H9 (cell line): ENCODE data around the gene SERBP1. TPM values are rescaled to one million over a fixed set of nuclear protein-coding genes. Genes with fewer than 3 reads are reported as not detected.

Experiments
- DNase-seq: peaks from one replicate; pipeline ENCODE4 v3.0.0-alpha.2; 2017
- H2AFZ ChIP-seq: one replicate; pipeline ENCODE4 v1.6.1; 2013; ENCODE audit warnings: mild to moderate bottlenecking, low read length, control low read depth, moderate library complexity
- H2AK5ac ChIP-seq: 2 replicates; pipeline ENCODE4 v1.6.1; 2013; ENCODE audit warnings: low read length, control low read depth, mixed read lengths; ENCODE audit not compliant: insufficient read length
- H2BK120ac ChIP-seq: one replicate; pipeline ENCODE4 v1.6.1; 2013; ENCODE audit warnings: low read depth, mild to moderate bottlenecking, low read length, control low read depth, inconsistent platforms; ENCODE audit not compliant: poor library complexity, severe bottlenecking
- H2BK12ac ChIP-seq: 2 replicates; pipeline ENCODE4 v1.6.1; 2013; ENCODE audit warnings: low read length, control low read depth, mixed read lengths, low read depth; ENCODE audit not compliant: insufficient read length
- H2BK15ac ChIP-seq: 2 replicates; pipeline ENCODE4 v1.6.1; 2013; ENCODE audit warnings: low read depth, low read length, control low read depth
- H2BK20ac ChIP-seq: one replicate; pipeline ENCODE4 v1.6.1; 2013; ENCODE audit warnings: low read depth, mild to moderate bottlenecking, low read length, control low read depth, inconsistent platforms; ENCODE audit not compliant: poor library complexity, severe bottlenecking
- H2BK5ac ChIP-seq: 2 replicates; pipeline ENCODE4 v1.6.1; 2013; ENCODE audit warnings: low read length, control low read depth, mixed read lengths; ENCODE audit not compliant: insufficient read length
- H3K14ac ChIP-seq: 2 replicates; pipeline ENCODE4 v1.6.1; 2013; ENCODE audit warnings: low read length, control low read depth; ENCODE audit not compliant: insufficient read depth
- H3K18ac ChIP-seq: 2 replicates; pipeline ENCODE4 v1.6.1; 2013; ENCODE audit warnings: low read depth, mild to moderate bottlenecking, mixed read lengths, low read length, control low read depth; ENCODE audit not compliant: insufficient read length
- H3K23ac ChIP-seq: 2 replicates; pipeline ENCODE4 v1.6.1; 2013; ENCODE audit warnings: low read length, control low read depth, mixed read lengths, low read depth; ENCODE audit not compliant: insufficient read length
- H3K23me2 ChIP-seq: 2 replicates; pipeline ENCODE4 v1.6.1; 2013; ENCODE audit warnings: low read depth, mild to moderate bottlenecking, mixed read lengths, low read length, control low read depth; ENCODE audit not compliant: insufficient read length, poor library complexity, severe bottlenecking
- H3K27ac ChIP-seq: 2 replicates; pipeline ENCODE4 v1.5.1; 2013; ENCODE audit warnings: low read length, control low read depth, mixed read lengths, low read depth; ENCODE audit not compliant: insufficient read length
- H3K27me3 ChIP-seq: 2 replicates; pipeline ENCODE4 v1.6.1; 2013; ENCODE audit warnings: low read length, control low read depth, inconsistent platforms; ENCODE audit not compliant: insufficient read depth
- H3K4ac ChIP-seq: 2 replicates; pipeline ENCODE4 v1.6.1; 2013; ENCODE audit warnings: low read depth, mild to moderate bottlenecking, control low read depth, inconsistent platforms, low read length, moderate library complexity
- H3K4me1 ChIP-seq: 2 replicates; pipeline ENCODE4 v1.6.1; 2013; ENCODE audit warnings: low read length, control low read depth, inconsistent platforms; ENCODE audit not compliant: insufficient read depth
- H3K4me2 ChIP-seq: 2 replicates; pipeline ENCODE4 v1.6.1; 2013; ENCODE audit warnings: low read length, control low read depth, mixed read lengths; ENCODE audit not compliant: insufficient read length, insufficient read depth
- H3K56ac ChIP-seq: 2 replicates; pipeline ENCODE4 v1.6.1; 2013; ENCODE audit warnings: low read depth, mild to moderate bottlenecking, mixed read lengths, low read length, control low read depth; ENCODE audit not compliant: insufficient read length
- H3K79me1 ChIP-seq: 2 replicates; pipeline ENCODE4 v1.6.1; 2013; ENCODE audit warnings: low read depth, mild to moderate bottlenecking, moderate library complexity, low read length, control low read depth, inconsistent platforms; ENCODE audit not compliant: insufficient read depth, poor library complexity, severe bottlenecking
- H3K79me2 ChIP-seq: 2 replicates; pipeline ENCODE4 v1.6.1; 2013; ENCODE audit warnings: low read length, control low read depth, inconsistent platforms; ENCODE audit not compliant: insufficient read depth
- H3K9ac ChIP-seq: 2 replicates; pipeline ENCODE4 v1.6.1; 2013; ENCODE audit warnings: low read length, control low read depth, mixed read lengths; ENCODE audit not compliant: insufficient read length; ENCODE audit errors: extremely low read depth
- H3K9me3 ChIP-seq: one replicate; pipeline ENCODE4 v1.6.1; 2013; ENCODE audit warnings: low read depth, low read length, inconsistent platforms; ENCODE audit not compliant: control insufficient read depth
- H3T11ph ChIP-seq: one replicate; pipeline ENCODE4 v1.6.1; 2013; ENCODE audit warnings: mild to moderate bottlenecking, low read length, control low read depth, inconsistent platforms
- H4K20me1 ChIP-seq: one replicate; pipeline ENCODE4 v1.6.1; 2013; ENCODE audit not compliant: control insufficient read depth, insufficient read length, insufficient read depth
- H4K5ac ChIP-seq: 2 replicates; pipeline ENCODE4 v1.6.1; 2013; ENCODE audit warnings: low read depth, mild to moderate bottlenecking, mixed read lengths, low read length, control low read depth; ENCODE audit not compliant: insufficient read length
- H4K8ac ChIP-seq: replicated peaks from 2 replicates; pipeline ENCODE4 v1.6.1; 2013; ENCODE audit warnings: low read length, control low read depth, mixed read lengths, low read depth; ENCODE audit not compliant: insufficient read length
- H4K91ac ChIP-seq: 2 replicates; pipeline ENCODE4 v1.6.1; 2013; ENCODE audit warnings: low read depth, mild to moderate bottlenecking, moderate library complexity, mixed read lengths, low read length, control low read depth; ENCODE audit not compliant: insufficient read length
- H3K27ac Mint-ChIP-seq, 3 experiments: 2 replicates in 2 of 3; 3 replicates in 1 of 3; pipeline ENCODE4 v1.8.0; 2020 to 2021; ENCODE audit warnings: mixed read lengths in 3 of 3, mild to moderate bottlenecking in 1 of 3, moderate library complexity in 1 of 3
- H3K27me3 Mint-ChIP-seq: 2 replicates; pipeline ENCODE4 v1.8.0; 2021; ENCODE audit warnings: low read depth, mild to moderate bottlenecking, moderate library complexity, mixed read lengths
- H3K36me3 Mint-ChIP-seq, 3 experiments: 2 replicates in 2 of 3; 3 replicates in 1 of 3; pipeline ENCODE4 v1.8.0; 2020 to 2021; ENCODE audit warnings: low read depth in 3 of 3, mixed read lengths in 3 of 3; ENCODE audit not compliant: insufficient read depth in 1 of 3
- H3K4me1 Mint-ChIP-seq, 2 experiments: 2 replicates each; pipeline ENCODE4 v1.8.0; 2020; ENCODE audit warnings: mixed read lengths in 2 of 2
- H3K4me3 Mint-ChIP-seq, 2 experiments: 2 replicates in 1 of 2; 3 replicates in 1 of 2; pipeline ENCODE4 v1.8.0; 2020 to 2021; ENCODE audit warnings: mild to moderate bottlenecking in 2 of 2, mixed read lengths in 2 of 2, moderate library complexity in 1 of 2
- H3K9me3 Mint-ChIP-seq, 2 experiments: 2 replicates in 1 of 2; 3 replicates in 1 of 2; pipeline ENCODE4 v1.8.0; 2020; ENCODE audit warnings: mild to moderate bottlenecking in 2 of 2, mixed read lengths in 2 of 2, moderate library complexity in 1 of 2
- WGBS: extraction: QIAGEN DNeasy Blood & Tissue Kit; methylation state at CpG from one replicate; pipeline ENCODE4 v1.1.7; 2013; ENCODE audit warnings: missing lambda C conversion rate, low lambda C conversion rate, mixed read lengths; ENCODE audit not compliant: insufficient read length; ENCODE audit errors: extremely low coverage; 5-methylcytosine and 5-hydroxymethylcytosine counted together
- total RNA-seq: library from RNA; stranded (reverse); gene quantifications from 2 replicates; pipeline ENCODE4 v1.2.1, GENCODE V29; 2021
- TF ChIP-seq, protein P1 (sequence below): fragments of 200-600 bp; sonication (generic); conservative IDR thresholded peaks from 3 replicates; pipeline ENCODE4 v1.8.0; 2021; ENCODE audit warnings: antibody characterized with exemption, mild to moderate bottlenecking

The SERBP1 gene
- total RNA-seq, 1 experiment from 2014 or later: 495 TPM

DNA sequence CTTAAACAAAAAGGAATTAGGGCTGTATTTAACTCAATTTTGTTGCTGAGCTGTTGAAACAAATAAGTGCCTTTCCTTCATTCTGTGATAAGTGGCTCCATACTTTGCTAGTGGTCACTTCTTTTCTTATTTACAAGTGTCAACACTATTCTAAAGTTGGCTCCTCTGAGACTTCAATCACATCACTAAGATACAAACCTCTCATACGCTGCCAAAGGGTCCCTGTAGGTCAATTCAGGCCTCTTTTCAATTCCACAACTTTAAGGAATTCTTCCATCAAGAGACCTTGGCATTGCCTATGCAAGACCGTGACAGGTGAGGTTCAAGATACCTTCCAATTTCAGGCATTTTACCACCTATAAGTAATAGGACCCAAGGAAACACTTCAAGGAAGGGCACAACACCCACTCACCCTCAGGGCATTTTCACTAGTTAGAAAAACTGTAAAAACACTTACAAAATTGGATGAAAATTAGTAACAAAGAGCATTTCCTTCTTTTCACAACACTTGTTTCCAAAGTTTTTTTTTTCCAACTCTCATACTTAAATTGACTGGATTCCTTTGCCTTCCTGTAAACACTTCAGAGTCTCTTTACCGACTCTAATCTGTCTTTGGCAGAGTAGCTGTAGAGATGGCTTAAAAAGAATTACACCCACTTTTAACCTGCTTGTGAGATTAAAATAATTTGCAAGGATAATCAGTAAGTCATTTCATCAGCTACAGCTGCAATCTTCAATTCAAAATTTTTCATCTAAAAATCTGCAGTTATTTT lies 24.5 kb downstream of the SERBP1 start:
- Histone ChIP-seq H3K27me3 (no peaks in the 10 kb centered on the region), H4K91ac (no peak overlapping the region), H2AK5ac (no peak overlapping the region), H3K23ac (no peak overlapping the region), H3K4ac (no peak overlapping the region), H3T11ph (no peak overlapping the region), H3K56ac (no peak overlapping the region), H3K18ac (no peak overlapping the region), H3K23me2 (no peaks in the 10 kb centered on the region), H2BK5ac (no peak overlapping the region), H3K79me1 (no peaks in the 10 kb centered on the region), H2BK12ac (no peak overlapping the region), H2BK15ac (no peak overlapping the region), H3K79me2 (no peaks in the 10 kb centered on the region), H3K4me2 (no peak overlapping the region), H3K14ac (no peak overlapping the region), H2BK20ac (no peak overlapping the region), H4K20me1 (no peaks in the 10 kb centered on the region), H3K27ac (no peak overlapping the region), H3K9me3 (no peaks in the 10 kb centered on the region), H4K5ac (no peak overlapping the region), H3K9ac (no peak overlapping the region), H2AFZ (no peak overlapping the region), H3K4me1 (no peaks in the 10 kb centered on the region), H2BK120ac (no peak overlapping the region), H4K8ac (no peak overlapping the region)
- Mint-ChIP-seq H3K36me3 (peaks cover 5 to 13% (median 10%) of the 10 kb centered on the region in 3 experiments), H3K27me3 (no peaks in the 10 kb centered on the region), H3K4me3 (no peak overlapping the region), H3K9me3 (no peaks in the 10 kb centered on the region; a peak in 1 of 5 replicates), H3K27ac (peak overlapping the region in 2 of 3 experiments; percentile 64 to 83; a peak in 2 of 7 replicates), H3K4me1 (peaks cover 13 to 18% of the 10 kb centered on the region in 2 experiments)
- WGBS: no CpG with 5 or more reads among the region's 3 CpGs
- TF ChIP-seq, protein P1, sequence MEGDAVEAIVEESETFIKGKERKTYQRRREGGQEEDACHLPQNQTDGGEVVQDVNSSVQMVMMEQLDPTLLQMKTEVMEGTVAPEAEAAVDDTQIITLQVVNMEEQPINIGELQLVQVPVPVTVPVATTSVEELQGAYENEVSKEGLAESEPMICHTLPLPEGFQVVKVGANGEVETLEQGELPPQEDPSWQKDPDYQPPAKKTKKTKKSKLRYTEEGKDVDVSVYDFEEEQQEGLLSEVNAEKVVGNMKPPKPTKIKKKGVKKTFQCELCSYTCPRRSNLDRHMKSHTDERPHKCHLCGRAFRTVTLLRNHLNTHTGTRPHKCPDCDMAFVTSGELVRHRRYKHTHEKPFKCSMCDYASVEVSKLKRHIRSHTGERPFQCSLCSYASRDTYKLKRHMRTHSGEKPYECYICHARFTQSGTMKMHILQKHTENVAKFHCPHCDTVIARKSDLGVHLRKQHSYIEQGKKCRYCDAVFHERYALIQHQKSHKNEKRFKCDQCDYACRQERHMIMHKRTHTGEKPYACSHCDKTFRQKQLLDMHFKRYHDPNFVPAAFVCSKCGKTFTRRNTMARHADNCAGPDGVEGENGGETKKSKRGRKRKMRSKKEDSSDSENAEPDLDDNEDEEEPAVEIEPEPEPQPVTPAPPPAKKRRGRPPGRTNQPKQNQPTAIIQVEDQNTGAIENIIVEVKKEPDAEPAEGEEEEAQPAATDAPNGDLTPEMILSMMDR: no peak
- no peak for DNase-seq
